Tibial nerve (tissue), 4 donors: ENCODE results near the gene SGK1.
A peak's percentile ranks its signal among the peaks of the same experiment; 100 is the strongest.

Source experiments
- EP300 ChIP-seq, 2 donors: sonication (generic); formaldehyde crosslinking; IDR thresholded peaks; one replicate each; pipeline ENCODE4 v1.6.1; 2017; ENCODE audit warnings: antibody characterized with exemption in 2 of 2, mild to moderate bottlenecking in 1 of 2
- POLR2A ChIP-seq, 2 donors: fragments of 450-650 bp; IDR thresholded peaks; one replicate each; pipeline ENCODE4 v1.6.1; 2017; ENCODE audit warnings: antibody characterized with exemption in 2 of 2, mild to moderate bottlenecking in 2 of 2, moderate library complexity in 2 of 2
- TF ChIP-seq, protein P1 (sequence below), 5 experiments: fragments of 200-600 bp in 3 of 5; fragments of 450-650 bp in 2 of 5; sonication (generic) in 3 of 5; IDR thresholded peaks; one replicate each; pipeline ENCODE4 v1.5.1; 2016 to 2019; ENCODE audit warnings: antibody characterized with exemption in 5 of 5, mild to moderate bottlenecking in 3 of 5, moderate library complexity in 2 of 5

- TF ChIP-seq, protein P1, sequence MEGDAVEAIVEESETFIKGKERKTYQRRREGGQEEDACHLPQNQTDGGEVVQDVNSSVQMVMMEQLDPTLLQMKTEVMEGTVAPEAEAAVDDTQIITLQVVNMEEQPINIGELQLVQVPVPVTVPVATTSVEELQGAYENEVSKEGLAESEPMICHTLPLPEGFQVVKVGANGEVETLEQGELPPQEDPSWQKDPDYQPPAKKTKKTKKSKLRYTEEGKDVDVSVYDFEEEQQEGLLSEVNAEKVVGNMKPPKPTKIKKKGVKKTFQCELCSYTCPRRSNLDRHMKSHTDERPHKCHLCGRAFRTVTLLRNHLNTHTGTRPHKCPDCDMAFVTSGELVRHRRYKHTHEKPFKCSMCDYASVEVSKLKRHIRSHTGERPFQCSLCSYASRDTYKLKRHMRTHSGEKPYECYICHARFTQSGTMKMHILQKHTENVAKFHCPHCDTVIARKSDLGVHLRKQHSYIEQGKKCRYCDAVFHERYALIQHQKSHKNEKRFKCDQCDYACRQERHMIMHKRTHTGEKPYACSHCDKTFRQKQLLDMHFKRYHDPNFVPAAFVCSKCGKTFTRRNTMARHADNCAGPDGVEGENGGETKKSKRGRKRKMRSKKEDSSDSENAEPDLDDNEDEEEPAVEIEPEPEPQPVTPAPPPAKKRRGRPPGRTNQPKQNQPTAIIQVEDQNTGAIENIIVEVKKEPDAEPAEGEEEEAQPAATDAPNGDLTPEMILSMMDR (IDR thresholded peaks at IDR 0.05) = peak in 1 of 5 experiments; percentile 17
- TF ChIP-seq POLR2A (IDR thresholded peaks at IDR 0.05) (no peak), EP300 (IDR thresholded peaks at IDR 0.05) (peak in 1 of 2 donors; percentile 32)
These were observed at the start of gene SGK1 for GRCh38 chr6:134317471-134318131.
